ENCODE results near the gene RPS6KL1.

RPS6KL1 gene

DNA sequence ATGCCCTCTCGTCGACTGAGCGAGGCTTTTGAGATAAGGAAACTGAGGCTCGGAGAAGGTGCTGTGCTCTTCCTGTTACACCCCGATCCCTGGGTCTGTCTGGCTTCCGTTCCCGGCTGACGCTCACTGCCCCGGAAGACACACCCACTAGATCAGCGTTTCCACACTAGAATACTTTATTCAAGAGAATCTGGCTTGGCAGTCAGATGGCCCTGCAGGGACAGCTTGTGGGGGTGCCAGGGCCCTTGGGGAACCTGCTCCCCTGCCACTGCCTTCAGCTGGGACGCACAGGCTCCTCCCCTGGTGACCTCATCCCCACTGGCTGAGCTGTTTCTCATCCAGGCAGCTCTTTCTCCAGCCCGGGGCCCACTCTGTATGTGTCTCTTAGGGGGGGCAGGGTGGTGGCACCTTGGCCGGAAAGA is 18.6 kb upstream of the RPS6KL1 start:
- DNase-seq (ENCODE audit: low read depth), result peak; percentile 43
- H3K4me3 ChIP-seq (ENCODE audit: low read depth, low read length), result peak overlapping the region; percentile 60
- TF ChIP-seq, protein P1, sequence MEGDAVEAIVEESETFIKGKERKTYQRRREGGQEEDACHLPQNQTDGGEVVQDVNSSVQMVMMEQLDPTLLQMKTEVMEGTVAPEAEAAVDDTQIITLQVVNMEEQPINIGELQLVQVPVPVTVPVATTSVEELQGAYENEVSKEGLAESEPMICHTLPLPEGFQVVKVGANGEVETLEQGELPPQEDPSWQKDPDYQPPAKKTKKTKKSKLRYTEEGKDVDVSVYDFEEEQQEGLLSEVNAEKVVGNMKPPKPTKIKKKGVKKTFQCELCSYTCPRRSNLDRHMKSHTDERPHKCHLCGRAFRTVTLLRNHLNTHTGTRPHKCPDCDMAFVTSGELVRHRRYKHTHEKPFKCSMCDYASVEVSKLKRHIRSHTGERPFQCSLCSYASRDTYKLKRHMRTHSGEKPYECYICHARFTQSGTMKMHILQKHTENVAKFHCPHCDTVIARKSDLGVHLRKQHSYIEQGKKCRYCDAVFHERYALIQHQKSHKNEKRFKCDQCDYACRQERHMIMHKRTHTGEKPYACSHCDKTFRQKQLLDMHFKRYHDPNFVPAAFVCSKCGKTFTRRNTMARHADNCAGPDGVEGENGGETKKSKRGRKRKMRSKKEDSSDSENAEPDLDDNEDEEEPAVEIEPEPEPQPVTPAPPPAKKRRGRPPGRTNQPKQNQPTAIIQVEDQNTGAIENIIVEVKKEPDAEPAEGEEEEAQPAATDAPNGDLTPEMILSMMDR (IDR thresholded peaks at IDR 0.05; ENCODE audit: low read depth, low read length, missing control alignments), result no peak

GRCh38 chr14:74940956-74941565 is 18.0 kb upstream of the RPS6KL1 start:
- DNase-seq (ENCODE audit: low read depth), result no peak
- H3K4me3 ChIP-seq (ENCODE audit: low read depth, low read length), result peak overlapping the region; percentile 60

GRCh38 chr14:74938531-74939495 is 15.8 kb upstream of the RPS6KL1 start:
- TF ChIP-seq, protein P1 (IDR thresholded peaks at IDR 0.05; ENCODE audit: low read depth, low read length, missing control alignments), result no peak
- no peak overlapping the region for H3K4me3 ChIP-seq (ENCODE audit: low read depth, low read length)
- no peak for DNase-seq (ENCODE audit: low read depth)

More at GRCh38 chr14:74940956-74941565, 18.0 kb upstream of the RPS6KL1 start:
- TF ChIP-seq, protein P1 (IDR thresholded peaks at IDR 0.05; ENCODE audit: low read depth, low read length, missing control alignments), result no peak

GRCh38 chr14:74937171-74937570 is 14.1 kb upstream of the RPS6KL1 start:
- no peak overlapping the region for H3K4me3 ChIP-seq (ENCODE audit: low read depth, low read length)
- TF ChIP-seq, protein P1 (IDR thresholded peaks at IDR 0.05; ENCODE audit: low read depth, low read length, missing control alignments), result no peak
- DNase-seq (ENCODE audit: low read depth), result no peak

GRCh38 chr14:74936731-74937130 is 13.7 kb upstream of the RPS6KL1 start:
- TF ChIP-seq, protein P1 (IDR thresholded peaks at IDR 0.05; ENCODE audit: low read depth, low read length, missing control alignments), result no peak
- DNase-seq (ENCODE audit: low read depth), result no peak
- H3K4me3 ChIP-seq (ENCODE audit: low read depth, low read length), result no peak overlapping the region

DNA sequence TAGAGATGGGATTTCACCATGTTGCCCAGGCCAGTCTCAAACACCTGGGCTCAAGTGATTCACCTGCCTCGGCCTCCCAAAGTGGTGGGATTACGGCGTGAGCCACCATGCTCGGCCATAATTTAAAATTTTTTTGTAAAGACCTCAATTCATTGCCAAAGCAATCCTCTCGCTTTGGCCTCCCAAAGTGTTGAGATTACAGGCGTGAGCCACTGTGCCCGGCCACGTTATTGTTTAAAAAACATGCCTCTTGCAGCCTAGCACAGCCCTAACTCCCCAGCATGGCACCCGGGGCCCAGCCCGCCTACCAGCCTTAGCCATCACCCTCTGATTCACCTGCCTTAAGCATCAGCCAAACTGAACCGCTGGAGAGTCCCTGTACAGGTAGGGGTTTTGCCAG is 13.1 kb upstream of the RPS6KL1 start:
- TF ChIP-seq, protein P1 (IDR thresholded peaks at IDR 0.05; ENCODE audit: low read depth, low read length, missing control alignments), result no peak
- no peak overlapping the region for H3K4me3 ChIP-seq (ENCODE audit: low read depth, low read length)
- DNase-seq (ENCODE audit: low read depth), result no peak

Measured in GM12864 (cell line).